ENCODE measurements around the gene NOTCH3.

DNA sequence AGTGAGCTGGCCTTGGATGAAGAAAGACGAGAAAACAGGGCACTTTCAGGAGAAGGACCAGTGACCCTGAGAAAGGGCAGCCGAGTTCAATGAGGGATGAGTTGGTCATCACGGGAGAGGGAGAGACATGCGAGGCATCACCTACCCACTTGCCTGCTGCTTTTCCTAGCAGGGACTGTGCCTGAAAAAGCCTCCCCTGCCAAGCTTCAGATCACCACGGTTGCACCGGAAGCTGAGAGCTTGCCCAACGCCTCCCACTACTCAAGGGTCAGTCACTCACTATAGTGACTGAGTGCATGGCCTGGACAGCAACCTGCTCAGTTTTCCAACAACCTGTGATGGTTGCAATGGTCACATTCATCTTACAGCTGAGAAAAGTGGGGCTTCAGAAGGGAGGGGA lies 44.0 kb upstream of the NOTCH3 start:
- TF ChIP-seq POLR2A (IDR thresholded peaks at IDR 0.05; ENCODE audit: low read depth, low read length) = no peak
- no peak for TF ChIP-seq POLR2AphosphoS5 (IDR thresholded peaks at IDR 0.05; ENCODE audit: low read depth, low read length)
- TF ChIP-seq TAF1 (IDR thresholded peaks at IDR 0.05; ENCODE audit: low read depth, low read length) = no peak

All from GM12891 (cell line).